GM12878 (cell line): ENCODE measurements around the gene RTEL1. TPM values are rescaled to one million over a fixed set of nuclear protein-coding genes. Genes with fewer than 3 reads are reported as not detected.
A peak's percentile ranks its signal among the peaks of the same experiment; 100 is the strongest.

Source experiments
- ATF2 ChIP-seq: IDR thresholded peaks from 2 replicates; pipeline ENCODE4 v1.6.1; 2012; ENCODE audit warnings: low read length, inconsistent platforms
- BCLAF1 ChIP-seq: fragments of 450-650 bp; IDR thresholded peaks from 2 replicates; pipeline ENCODE4 v1.6.1; 2017; ENCODE audit warnings: antibody characterized with exemption, mild to moderate bottlenecking, moderate library complexity
- EZH2 ChIP-seq: IDR thresholded peaks from 2 replicates; pipeline ENCODE4 v1.6.1; 2012; ENCODE audit warnings: low read depth, mild to moderate bottlenecking, control low read depth, inconsistent platforms, low read length, borderline replicate concordance; ENCODE audit not compliant: control insufficient read depth
- GATAD2B ChIP-seq: fragments of 450-650 bp; conservative IDR thresholded peaks from 2 replicates; pipeline ENCODE4 v1.6.1; 2017; ENCODE audit warnings: low read depth, mild to moderate bottlenecking, moderate library complexity
- HCFC1 ChIP-seq: fragments of 150-350 bp; IDR thresholded peaks from 2 replicates; pipeline ENCODE4 v1.6.1; 2014; ENCODE audit warnings: low read length
- IKZF1 ChIP-seq: fragments of 450-650 bp; conservative IDR thresholded peaks from 2 replicates; pipeline ENCODE4 v1.6.1; 2017; ENCODE audit warnings: antibody characterized with exemption, mild to moderate bottlenecking
- IKZF2 ChIP-seq, 2 experiments: fragments of 450-650 bp; IDR thresholded peaks; 2 replicates each; pipeline ENCODE4 v1.6.1; 2017; ENCODE audit warnings: mild to moderate bottlenecking in 2 of 2, moderate library complexity in 2 of 2
- MAX ChIP-seq: IDR thresholded peaks from 2 replicates; pipeline ENCODE4 v1.6.1; 2012; ENCODE audit warnings: low read depth, low read length, improper control_type of control experiment
- MTA3 ChIP-seq: IDR thresholded peaks from 2 replicates; pipeline ENCODE4 v1.6.1; 2012; ENCODE audit warnings: low read length, inconsistent platforms, borderline replicate concordance
- POLR2A ChIP-seq: IDR thresholded peaks from 2 replicates; pipeline ENCODE4 v1.6.1; 2011; ENCODE audit warnings: low read depth, mild to moderate bottlenecking, low read length
- RB1 ChIP-seq: fragments of 450-650 bp; formaldehyde crosslinking; IDR thresholded peaks from 2 replicates; pipeline ENCODE4 v1.6.1; 2017; ENCODE audit warnings: mild to moderate bottlenecking, borderline replicate concordance
- SKIL ChIP-seq: fragments of 450-650 bp; IDR thresholded peaks from 2 replicates; pipeline ENCODE4 v1.6.1; 2017; ENCODE audit warnings: mild to moderate bottlenecking, low read depth, inconsistent platforms; ENCODE audit not compliant: poor library complexity, severe bottlenecking
- SREBF1 ChIP-seq: IDR thresholded peaks from 2 replicates; pipeline ENCODE4 v1.6.1; 2012; ENCODE audit warnings: mild to moderate bottlenecking, low read length
- USF2 ChIP-seq: IDR thresholded peaks from 2 replicates; pipeline ENCODE4 v1.6.1; 2011; ENCODE audit warnings: low read depth, low read length, improper control_type of control experiment, borderline replicate concordance
- ZBED1 ChIP-seq: IDR thresholded peaks from 2 replicates; pipeline ENCODE4 v1.6.1; 2016; ENCODE audit warnings: borderline replicate concordance
- ZBTB11 ChIP-seq: fragments of 450-650 bp; formaldehyde crosslinking; IDR thresholded peaks from 2 replicates; pipeline ENCODE4 v1.5.0; 2022; ENCODE audit warnings: mild to moderate bottlenecking, missing genetic modification characterization
- ZZZ3 ChIP-seq: IDR thresholded peaks from 2 replicates; pipeline ENCODE4 v1.6.1; 2011; ENCODE audit warnings: low read depth; ENCODE audit not compliant: control insufficient read depth, insufficient read length
- polyA plus RNA-seq, 11 experiments: library from polyadenylated mRNA; depleted of rRNA in 4 of 11; unstranded in 6 of 11; stranded (reverse) in 5 of 11; fragments of >200 nt; fragmentation: Nextera tagmentation in 4 of 11; fragmentation: Illumina TruSeq in 1 of 11; extraction: Ambion mirVana in 4 of 11; extraction: Trizol in 1 of 11; gene quantifications; 1 replicate in 1 of 11; 2 replicates in 10 of 11; pipeline versions ENCODE4 v1.2.1 to v1.2.3, GENCODE V29; 2011 to 2016; ENCODE audit warnings: inconsistent platforms in 2 of 11, missing spikeins in 2 of 11, low read depth in 1 of 11
- total RNA-seq, 4 experiments: library from RNA; depleted of rRNA in 3 of 4; stranded (reverse); fragments of >200 nt in 3 of 4; fragmentation: Illumina TruSeq in 1 of 4; extraction: Trizol in 1 of 4; gene quantifications; 2 replicates each; pipeline versions ENCODE4 v1.2.1 to v1.2.3, GENCODE V29; 2013 to 2021

Gene RTEL1
- total and polyA plus RNA-seq, 10 of the 15 experiments (the other 5 are each of a cell fraction or from before 2014, with no cell fraction given): 0.40 to 37.2 (median 15.6) TPM; not detected in 1

GRCh38 chr20:63627129-63627750, 30.9 kb upstream of the RTEL1 start (continued):
- TF ChIP-seq SKIL (no peak), SREBF1 (no peak), HCFC1 (peak; percentile 53; the same call in 1 of the 2 replicates), ATF2 (no peak), ZBED1 (peak; percentile 66; the same call in 1 of the 2 replicates), IKZF2 (IDR thresholded peaks at IDR 0.05) (no peak; a peak in 1 of 4 replicates), MTA3 (no peak), BCLAF1 (no peak), USF2 (no peak), ZBTB11 (CRISPR knock-in tag) (peak; percentile 52), IKZF1 (peak; percentile 57), RB1 (peak; percentile 65; the same call in 1 of the 2 replicates), MAX (peak; percentile 82; the same call in 1 of the 2 replicates), POLR2A (peak; percentile 92), ZZZ3 (no peak), GATAD2B (peak; percentile 91; the same call in 1 of the 2 replicates), EZH2 (no peak)
